ENCODE data around the gene SAMD10. TPM values are rescaled to one million over a fixed set of nuclear protein-coding genes. Genes with fewer than 3 reads are reported as not detected.

The SAMD10 gene
- total and polyA plus RNA-seq, 2 of the 8 experiments (the other 6 are each of a cell fraction or from before 2014, with no cell fraction given): 3.0 to 5.2 TPM

DNA sequence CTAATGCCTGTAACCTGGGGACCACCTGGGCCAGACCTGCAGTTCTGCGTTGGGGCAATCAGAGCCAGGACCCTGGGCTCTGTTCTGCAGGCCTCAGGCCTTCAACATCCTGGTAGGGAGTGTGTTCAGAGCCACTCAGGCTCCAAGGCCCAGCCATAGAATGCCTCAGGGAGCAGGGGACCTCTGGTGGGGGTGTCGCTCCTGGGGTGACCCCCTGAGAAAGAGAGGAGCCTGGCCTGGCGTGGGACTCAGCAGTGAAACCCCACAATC lies 35.7 kb downstream of the SAMD10 start (continued):
- TF ChIP-seq RAD21 (IDR thresholded peaks at IDR 0.05 in 1 of 2, conservative IDR thresholded peaks at IDR 0.05 in 1 of 2; ENCODE audit: low read depth in 2 of 2, low read length in 2 of 2) (no peak), KDM1A (IDR thresholded peaks at IDR 0.05; ENCODE audit: borderline replicate concordance, low read length) (no peak), NANOG (IDR thresholded peaks at IDR 0.05; ENCODE audit: insufficient read depth, low read depth, low read length, poor library complexity, severe bottlenecking) (no peak)

Measured in H1 (cell line).